ENCODE data around the gene PPP1R13B. TPM values are rescaled to one million over a fixed set of nuclear protein-coding genes. Genes with fewer than 3 reads are reported as not detected.
A peak's percentile ranks its signal among the peaks of the same experiment; 100 is the strongest.

Gene PPP1R13B
- total and polyA plus RNA-seq, 2 experiments from 2014 or later = 88.5 to 124 TPM

DNA sequence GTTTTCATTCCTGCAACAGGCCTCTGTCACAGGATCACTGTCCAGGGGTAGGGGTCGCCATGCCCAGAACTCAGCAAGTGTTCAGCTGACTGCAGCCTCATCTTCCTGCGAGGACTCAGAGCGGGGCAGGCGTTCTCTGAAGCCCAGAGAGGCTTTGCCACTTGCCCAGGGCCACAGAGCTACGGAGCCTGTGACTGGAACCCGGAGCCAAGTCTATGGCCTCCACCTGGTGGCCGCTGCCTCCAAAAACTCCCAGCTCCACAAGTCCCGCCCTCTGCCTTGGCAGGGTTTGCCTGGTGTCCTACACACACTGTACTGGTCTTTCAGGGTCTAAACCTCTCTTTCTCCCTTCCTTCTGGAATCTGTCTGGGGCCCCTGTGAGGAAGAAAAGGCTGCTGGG, 8.7 kb upstream of the PPP1R13B start:
- no peak for DNase-seq (ENCODE audit: low read depth in 1 of 2, low spot score in 1 of 2)
- TF ChIP-seq, protein P1, sequence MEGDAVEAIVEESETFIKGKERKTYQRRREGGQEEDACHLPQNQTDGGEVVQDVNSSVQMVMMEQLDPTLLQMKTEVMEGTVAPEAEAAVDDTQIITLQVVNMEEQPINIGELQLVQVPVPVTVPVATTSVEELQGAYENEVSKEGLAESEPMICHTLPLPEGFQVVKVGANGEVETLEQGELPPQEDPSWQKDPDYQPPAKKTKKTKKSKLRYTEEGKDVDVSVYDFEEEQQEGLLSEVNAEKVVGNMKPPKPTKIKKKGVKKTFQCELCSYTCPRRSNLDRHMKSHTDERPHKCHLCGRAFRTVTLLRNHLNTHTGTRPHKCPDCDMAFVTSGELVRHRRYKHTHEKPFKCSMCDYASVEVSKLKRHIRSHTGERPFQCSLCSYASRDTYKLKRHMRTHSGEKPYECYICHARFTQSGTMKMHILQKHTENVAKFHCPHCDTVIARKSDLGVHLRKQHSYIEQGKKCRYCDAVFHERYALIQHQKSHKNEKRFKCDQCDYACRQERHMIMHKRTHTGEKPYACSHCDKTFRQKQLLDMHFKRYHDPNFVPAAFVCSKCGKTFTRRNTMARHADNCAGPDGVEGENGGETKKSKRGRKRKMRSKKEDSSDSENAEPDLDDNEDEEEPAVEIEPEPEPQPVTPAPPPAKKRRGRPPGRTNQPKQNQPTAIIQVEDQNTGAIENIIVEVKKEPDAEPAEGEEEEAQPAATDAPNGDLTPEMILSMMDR (IDR thresholded peaks at IDR 0.05; ENCODE audit: low read depth, low read length) = no peak
- H3K27ac ChIP-seq = peak overlapping the region; percentile 65
- H3K9me3 ChIP-seq (ENCODE audit: low read depth) = no peaks in the 10 kb centered on the region
- no peaks in the 10 kb centered on the region for H3K36me3 ChIP-seq
- peaks cover 16% of the 10 kb centered on the region for H3K4me1 ChIP-seq (ENCODE audit: low read depth)
- H3K4me3 ChIP-seq = no peak overlapping the region
- H3K27me3 ChIP-seq = no peaks in the 10 kb centered on the region

DNA sequence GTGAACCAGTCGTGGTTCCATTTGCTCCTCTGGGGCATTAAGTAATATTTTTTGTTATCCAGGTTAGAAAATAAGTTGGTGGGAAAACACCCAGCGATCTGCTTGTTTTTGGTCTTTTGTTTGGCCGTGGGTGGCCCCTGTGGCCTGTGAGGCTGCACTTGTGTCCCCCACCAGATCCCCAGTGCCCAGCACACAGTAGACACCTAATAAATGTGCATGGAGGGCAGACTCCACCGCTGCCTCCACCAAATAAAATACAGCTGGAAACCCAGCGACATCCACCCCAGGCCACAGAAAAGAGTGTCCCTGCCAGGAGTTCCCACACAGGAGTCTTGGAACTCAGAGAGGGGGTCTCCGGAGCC, 8.3 kb upstream of the PPP1R13B start:
- H3K4me1 ChIP-seq (ENCODE audit: low read depth) = peaks cover 16% of the 10 kb centered on the region
- H3K9me3 ChIP-seq (ENCODE audit: low read depth) = no peaks in the 10 kb centered on the region
- H3K27me3 ChIP-seq = no peaks in the 10 kb centered on the region
- no peaks in the 10 kb centered on the region for H3K36me3 ChIP-seq
- TF ChIP-seq, protein P1 (IDR thresholded peaks at IDR 0.05; ENCODE audit: low read depth, low read length) = no peak
- H3K4me3 ChIP-seq = no peak overlapping the region
- DNase-seq (ENCODE audit: low read depth in 1 of 2, low spot score in 1 of 2) = no peak
- peak overlapping the region; percentile 65 for H3K27ac ChIP-seq

DNA sequence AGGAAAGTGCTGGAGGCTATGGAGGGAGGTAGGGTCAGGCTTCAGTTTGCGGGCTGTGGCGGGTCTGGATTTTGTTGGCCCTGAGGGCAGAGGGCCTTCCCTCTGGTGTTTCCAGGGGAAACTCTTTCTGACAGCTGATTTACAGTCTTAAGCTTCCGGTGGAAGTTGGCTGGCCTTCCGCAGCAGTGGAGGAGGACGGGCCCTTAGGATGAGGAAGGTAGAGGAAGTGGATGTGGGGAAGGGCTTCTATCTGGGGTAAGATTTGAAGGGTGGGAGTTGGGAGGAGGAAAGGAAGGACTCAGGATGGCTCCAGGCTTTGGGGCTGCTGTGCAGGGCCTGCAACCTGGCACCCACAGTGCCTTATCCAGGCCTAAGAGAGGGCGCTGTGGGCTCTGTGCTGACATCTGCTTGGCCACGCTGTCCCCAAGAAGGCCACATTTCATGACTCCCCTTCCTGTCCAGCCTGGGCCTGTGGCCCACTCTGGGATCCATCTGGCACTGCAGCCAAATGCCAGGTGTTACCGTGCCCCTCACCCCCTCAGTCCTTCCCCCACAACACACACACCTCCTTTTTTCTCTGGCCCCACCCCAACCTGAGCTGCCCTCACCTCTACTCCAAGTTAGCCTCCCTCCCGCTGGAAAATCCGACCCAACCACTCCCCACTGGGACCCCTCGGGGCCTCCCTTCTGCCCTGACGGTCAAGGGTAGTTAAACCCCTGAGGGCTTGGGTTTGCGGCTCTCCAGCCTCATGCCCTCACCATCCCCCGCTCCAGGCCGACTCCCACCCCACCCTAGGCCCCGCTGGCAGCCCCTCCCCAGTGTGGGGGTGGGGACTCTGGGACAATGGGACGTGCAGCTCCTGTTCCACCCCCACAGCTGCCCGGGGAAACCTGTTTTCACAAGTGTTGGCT, 7.7 kb upstream of the PPP1R13B start:
- H3K4me3 ChIP-seq = no peak overlapping the region
- TF ChIP-seq, protein P1 (IDR thresholded peaks at IDR 0.05; ENCODE audit: low read depth, low read length) = no peak
- DNase-seq (ENCODE audit: low read depth in 1 of 2, low spot score in 1 of 2) = peak in 1 of 2 donors; percentile 55
- no peaks in the 10 kb centered on the region for H3K27me3 ChIP-seq
- H3K4me1 ChIP-seq (ENCODE audit: low read depth) = peaks cover 16% of the 10 kb centered on the region
- no peaks in the 10 kb centered on the region for H3K9me3 ChIP-seq (ENCODE audit: low read depth)
- H3K27ac ChIP-seq = peak overlapping the region; percentile 65
- H3K36me3 ChIP-seq = no peaks in the 10 kb centered on the region

DNA sequence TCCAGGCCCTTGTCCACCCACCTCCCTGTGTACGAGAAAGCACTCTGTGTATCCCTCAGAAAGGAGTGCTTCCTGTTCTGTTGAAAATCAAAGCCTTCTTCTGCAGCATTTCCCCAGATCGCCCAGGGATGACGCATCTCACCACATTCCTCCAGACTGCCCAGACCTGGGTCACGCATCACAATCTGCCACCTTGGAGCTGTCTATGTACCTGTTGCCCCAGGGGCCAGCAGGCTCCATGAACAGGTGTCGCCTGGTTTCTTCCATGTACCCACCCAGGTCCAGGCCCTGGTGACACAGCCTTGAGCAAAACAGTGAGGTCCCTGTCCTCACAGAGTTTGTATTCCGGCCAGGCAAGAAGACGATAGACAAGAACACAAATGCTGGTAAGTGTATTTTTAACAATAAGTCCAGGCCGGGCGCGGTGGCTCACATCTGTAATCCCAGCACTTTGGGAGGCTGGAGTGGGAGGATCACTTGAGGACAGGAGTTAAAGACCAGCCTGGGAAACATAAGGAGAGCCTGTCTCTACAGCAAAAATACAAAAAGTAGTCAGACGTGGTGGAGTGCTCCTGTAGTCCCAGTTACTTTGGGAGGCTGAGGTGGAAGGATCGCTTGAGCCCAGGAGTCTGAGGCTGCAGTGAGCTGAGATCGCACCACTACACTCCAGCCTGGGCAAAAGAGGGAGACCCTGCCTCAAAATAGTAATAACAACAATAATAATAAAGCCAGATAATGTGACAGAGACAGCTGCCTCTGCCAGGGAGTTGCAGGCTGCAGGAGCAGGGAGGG, 6.8 kb upstream of the PPP1R13B start:
- TF ChIP-seq, protein P1 (IDR thresholded peaks at IDR 0.05; ENCODE audit: low read depth, low read length) = no peak
- Histone ChIP-seq H3K36me3 (no peaks in the 10 kb centered on the region), H3K4me1 (ENCODE audit: low read depth) (peaks cover 16% of the 10 kb centered on the region), H3K9me3 (ENCODE audit: low read depth) (no peaks in the 10 kb centered on the region), H3K27ac (peak overlapping the region; percentile 65), H3K27me3 (no peaks in the 10 kb centered on the region), H3K4me3 (no peak overlapping the region)
- no peak for DNase-seq (ENCODE audit: low read depth in 1 of 2, low spot score in 1 of 2)

DNA sequence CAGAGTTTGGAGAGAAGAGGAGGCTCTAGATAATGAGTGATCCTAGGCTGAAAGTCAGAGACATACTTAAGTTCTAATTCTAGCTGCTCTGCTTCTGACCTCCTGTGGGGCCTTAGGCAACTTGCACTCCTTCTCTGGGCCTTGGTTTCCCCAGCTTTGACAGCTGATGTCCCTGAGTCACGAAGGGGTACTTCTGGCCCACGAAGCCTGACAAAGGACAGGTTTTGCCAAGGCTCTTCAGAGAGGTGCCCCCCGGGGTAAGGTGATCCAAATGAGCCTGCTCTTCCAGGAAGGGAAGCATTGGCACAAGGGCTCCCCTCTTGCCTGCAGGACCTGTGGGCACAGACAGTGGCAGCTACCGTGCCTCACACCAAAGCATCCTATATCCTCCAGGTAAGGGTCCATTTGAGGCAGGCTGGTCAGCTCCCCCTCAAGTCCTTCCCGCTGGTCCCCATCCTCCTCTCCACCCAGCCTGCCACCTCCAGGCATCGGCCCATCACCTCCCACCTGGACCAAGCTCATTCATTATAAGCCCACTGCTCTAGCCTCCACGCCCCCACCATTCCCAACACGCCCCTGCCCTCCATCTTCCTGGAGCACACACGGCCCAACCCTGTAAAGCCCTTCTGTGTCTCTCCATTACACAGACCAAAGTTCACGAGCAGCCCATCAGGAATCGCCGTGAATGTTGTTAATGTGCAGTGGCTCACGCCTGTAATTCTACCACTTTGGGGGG, 1.9 kb upstream of the PPP1R13B start:
- TF ChIP-seq, protein P1 (IDR thresholded peaks at IDR 0.05; ENCODE audit: low read depth, low read length) = no peak
- H3K36me3 ChIP-seq = peaks cover under 1% of the 10 kb centered on the region
- H3K27me3 ChIP-seq = no peaks in the 10 kb centered on the region
- H3K4me1 ChIP-seq (ENCODE audit: low read depth) = peaks cover 24% of the 10 kb centered on the region
- peak overlapping the region; percentile 87 for H3K27ac ChIP-seq
- no peak overlapping the region for H3K4me3 ChIP-seq
- H3K9me3 ChIP-seq (ENCODE audit: low read depth) = no peaks in the 10 kb centered on the region
- no peak for DNase-seq (ENCODE audit: low read depth in 1 of 2, low spot score in 1 of 2)

Measured in cardiac muscle cell (in vitro differentiated cells and primary cell).